Smooth muscle cell (in vitro differentiated cells): ENCODE results near the gene DIPK1A. TPM values are rescaled to one million over a fixed set of nuclear protein-coding genes. Genes with fewer than 3 reads are reported as not detected.

Experiments used
- DNase-seq: peaks from one replicate; lab custom pipeline; 2025; ENCODE audit not compliant: unreplicated experiment; lab: John Stamatoyannopoulos, UW
- H2AFZ ChIP-seq: fragments of 200-600 bp; sonication (generic); 2 replicates; pipeline ENCODE4 v1.6.0; 2016; ENCODE audit warnings: antibody characterized with exemption, low read depth, mild to moderate bottlenecking
- H3F3A ChIP-seq: fragments of 200-600 bp; sonication (generic); 2 replicates; pipeline ENCODE4 v1.6.0; 2017; ENCODE audit warnings: antibody characterized with exemption, low read depth
- H3K27ac ChIP-seq: fragments of 200-600 bp; sonication (generic); 2 replicates; pipeline ENCODE4 v1.5.1; 2016; ENCODE audit warnings: low read depth, mild to moderate bottlenecking
- H3K27me3 ChIP-seq: fragments of 200-600 bp; sonication (generic); 2 replicates; pipeline ENCODE4 v1.6.1; 2016; ENCODE audit warnings: low read depth, mild to moderate bottlenecking
- H3K36me3 ChIP-seq: fragments of 200-600 bp; sonication (generic); 2 replicates; pipeline ENCODE4 v1.5.1; 2016; ENCODE audit warnings: low read depth
- H3K4me1 ChIP-seq: fragments of 200-600 bp; sonication (generic); 2 replicates; pipeline ENCODE4 v1.5.1; 2016; ENCODE audit warnings: low read depth
- H3K4me2 ChIP-seq: fragments of 200-600 bp; sonication (generic); 2 replicates; pipeline ENCODE4 v1.6.0; 2016; ENCODE audit warnings: mild to moderate bottlenecking
- H3K4me3 ChIP-seq: fragments of 200-600 bp; sonication (generic); 2 replicates; pipeline ENCODE4 v1.5.1; 2016; ENCODE audit warnings: mild to moderate bottlenecking
- H3K79me2 ChIP-seq: fragments of 200-600 bp; sonication (generic); 2 replicates; pipeline ENCODE4 v1.6.0; 2016; ENCODE audit warnings: low read depth, mild to moderate bottlenecking
- H3K9ac ChIP-seq: fragments of 200-600 bp; sonication (generic); 2 replicates; pipeline ENCODE4 v1.6.0; 2016; ENCODE audit warnings: low read depth
- H3K9me3 ChIP-seq: fragments of 200-600 bp; sonication (generic); replicated peaks from 2 replicates; pipeline ENCODE4 v1.5.1; 2016; ENCODE audit warnings: low read depth
- H4K20me1 ChIP-seq: fragments of 200-600 bp; sonication (generic); 2 replicates; pipeline ENCODE4 v1.6.0; 2016; ENCODE audit warnings: low read depth
- WGBS: methylation state at CpG from one replicate; pipeline ENCODE4 v1.1.7; 2016; ENCODE audit warnings: low lambda C conversion rate; 5-methylcytosine and 5-hydroxymethylcytosine counted together
- polyA plus RNA-seq: library from polyadenylated mRNA; unstranded; fragments of >200 nt; fragmentation: Nextera tagmentation; extraction: Ambion mirVana; gene quantifications from 2 replicates; pipeline ENCODE4 v1.2.1, GENCODE V29; 2016
- total RNA-seq: library from RNA; depleted of rRNA; stranded (reverse); fragments of >200 nt; gene quantifications from 2 replicates; pipeline ENCODE4 v1.2.3, GENCODE V29; 2014
- TF ChIP-seq, protein P1 (sequence below): fragments of 200-600 bp; sonication (generic); IDR thresholded peaks from 2 replicates; pipeline ENCODE4 v1.5.1; 2017; ENCODE audit warnings: borderline replicate concordance, mild to moderate bottlenecking, antibody characterized with exemption; ENCODE audit not compliant: insufficient read depth, poor library complexity, severe bottlenecking

The DIPK1A gene
- total and polyA plus RNA-seq, 2 experiments from 2014 or later: 7.3 to 8.3 TPM

DNA sequence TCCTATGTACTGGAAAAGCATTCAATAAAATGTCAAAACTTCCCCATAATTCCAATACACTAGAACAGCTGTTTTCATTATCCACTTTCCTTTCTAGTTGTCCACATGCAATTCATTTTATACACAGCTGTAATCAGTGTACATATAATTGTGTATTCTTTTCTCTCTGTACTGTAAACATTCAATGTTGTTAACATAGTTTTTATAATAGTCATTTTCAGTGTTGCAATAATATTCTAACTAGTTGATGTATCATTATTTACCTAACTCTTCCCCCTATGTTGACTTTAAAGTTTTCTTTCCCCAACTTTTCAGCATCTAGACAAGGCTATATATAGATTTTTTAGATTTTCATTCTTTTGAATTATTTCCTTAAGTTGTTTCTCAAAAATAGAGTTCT lies 44.4 kb downstream of the DIPK1A start:
- no peaks in the 10 kb centered on the region for H3K36me3 ChIP-seq
- H2AFZ ChIP-seq: no peak overlapping the region
- DNase-seq: no peak
- H3K9ac ChIP-seq: no peak overlapping the region
- peak overlapping the region; percentile 0 for H3K4me2 ChIP-seq
- no peaks in the 10 kb centered on the region for H4K20me1 ChIP-seq
- no peaks in the 10 kb centered on the region for H3K79me2 ChIP-seq
- H3K4me1 ChIP-seq: no peaks in the 10 kb centered on the region
- no peak overlapping the region for H3K4me3 ChIP-seq
- TF ChIP-seq, protein P1, sequence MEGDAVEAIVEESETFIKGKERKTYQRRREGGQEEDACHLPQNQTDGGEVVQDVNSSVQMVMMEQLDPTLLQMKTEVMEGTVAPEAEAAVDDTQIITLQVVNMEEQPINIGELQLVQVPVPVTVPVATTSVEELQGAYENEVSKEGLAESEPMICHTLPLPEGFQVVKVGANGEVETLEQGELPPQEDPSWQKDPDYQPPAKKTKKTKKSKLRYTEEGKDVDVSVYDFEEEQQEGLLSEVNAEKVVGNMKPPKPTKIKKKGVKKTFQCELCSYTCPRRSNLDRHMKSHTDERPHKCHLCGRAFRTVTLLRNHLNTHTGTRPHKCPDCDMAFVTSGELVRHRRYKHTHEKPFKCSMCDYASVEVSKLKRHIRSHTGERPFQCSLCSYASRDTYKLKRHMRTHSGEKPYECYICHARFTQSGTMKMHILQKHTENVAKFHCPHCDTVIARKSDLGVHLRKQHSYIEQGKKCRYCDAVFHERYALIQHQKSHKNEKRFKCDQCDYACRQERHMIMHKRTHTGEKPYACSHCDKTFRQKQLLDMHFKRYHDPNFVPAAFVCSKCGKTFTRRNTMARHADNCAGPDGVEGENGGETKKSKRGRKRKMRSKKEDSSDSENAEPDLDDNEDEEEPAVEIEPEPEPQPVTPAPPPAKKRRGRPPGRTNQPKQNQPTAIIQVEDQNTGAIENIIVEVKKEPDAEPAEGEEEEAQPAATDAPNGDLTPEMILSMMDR: no peak
- no peak overlapping the region for H3K27ac ChIP-seq
- no peaks in the 10 kb centered on the region for H3K9me3 ChIP-seq
- no peaks in the 10 kb centered on the region for H3F3A ChIP-seq
- H3K27me3 ChIP-seq: no peaks in the 10 kb centered on the region

DNA sequence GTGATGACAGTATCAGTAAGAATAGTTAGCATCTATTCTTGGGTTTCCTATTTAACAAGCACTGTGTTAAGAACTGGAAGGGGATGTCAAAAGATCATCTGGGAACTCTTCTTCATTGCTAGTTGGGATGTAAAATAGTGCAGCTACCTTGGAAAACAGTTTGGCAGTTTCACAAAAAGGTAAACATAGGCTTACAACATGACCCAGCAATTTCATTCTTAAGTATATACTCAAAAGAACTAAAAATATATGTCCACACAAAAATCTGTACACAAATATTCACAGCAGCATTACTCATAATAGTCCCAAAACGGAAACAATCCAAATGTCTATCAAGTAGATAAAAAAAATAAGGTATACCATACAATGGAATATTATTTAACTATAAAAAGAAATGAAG lies 45.7 kb downstream of the DIPK1A start:
- no peaks in the 10 kb centered on the region for H3K9me3 ChIP-seq
- DNase-seq: no peak
- no peak overlapping the region for H3K4me3 ChIP-seq
- no peak overlapping the region for H2AFZ ChIP-seq
- no peak overlapping the region for H3K9ac ChIP-seq
- H3K79me2 ChIP-seq: no peaks in the 10 kb centered on the region
- no peaks in the 10 kb centered on the region for H3K27me3 ChIP-seq
- H3K4me1 ChIP-seq: no peaks in the 10 kb centered on the region
- 36% methylated on average over 1 of the region's 1 CpG for WGBS
- H3K4me2 ChIP-seq: no peak overlapping the region
- no peaks in the 10 kb centered on the region for H3F3A ChIP-seq
- no peaks in the 10 kb centered on the region for H3K36me3 ChIP-seq
- no peak overlapping the region for H3K27ac ChIP-seq
- TF ChIP-seq, protein P1: no peak
- no peaks in the 10 kb centered on the region for H4K20me1 ChIP-seq

DNA sequence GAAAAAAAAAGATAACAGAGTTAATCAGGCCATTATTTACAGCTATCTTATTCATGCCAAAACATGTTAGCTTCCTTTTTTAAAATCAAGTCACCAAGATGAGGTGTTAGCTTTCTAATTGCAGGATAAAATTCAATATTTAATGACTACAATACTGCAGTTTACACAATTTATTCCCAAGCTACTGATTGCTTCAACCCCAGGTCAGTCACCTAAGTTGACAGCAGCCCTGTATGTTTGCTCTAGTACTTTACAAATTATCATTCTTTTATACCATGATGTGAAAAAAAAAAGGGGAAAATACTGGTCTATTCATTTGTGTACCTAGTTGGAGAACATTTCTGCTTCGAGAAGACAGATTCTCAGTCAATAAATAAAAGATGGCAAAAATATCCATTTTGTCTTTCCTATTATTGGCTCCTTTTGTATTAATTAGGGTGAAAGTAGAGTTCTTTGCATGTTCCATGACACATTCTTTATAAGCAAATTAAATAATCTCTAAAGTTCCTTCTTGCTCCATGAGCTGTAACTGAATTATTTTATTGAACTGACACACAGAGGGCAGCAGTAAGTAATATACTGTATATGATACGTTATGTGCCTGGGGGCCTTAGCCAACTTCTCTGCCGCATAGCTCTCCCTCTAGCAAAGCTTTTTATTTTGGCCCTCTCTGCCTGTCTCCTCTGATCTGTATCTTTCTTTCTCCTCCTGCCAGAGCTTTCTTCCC lies 48.0 kb downstream of the DIPK1A start:
- H4K20me1 ChIP-seq: no peaks in the 10 kb centered on the region
- H3K27me3 ChIP-seq: no peaks in the 10 kb centered on the region
- H3F3A ChIP-seq: no peaks in the 10 kb centered on the region
- no peaks in the 10 kb centered on the region for H3K79me2 ChIP-seq
- H3K27ac ChIP-seq: no peak overlapping the region
- WGBS: 94% methylated on average over 3 of the region's 3 CpGs
- H3K4me3 ChIP-seq: no peak overlapping the region
- no peak for DNase-seq
- no peak overlapping the region for H2AFZ ChIP-seq
- H3K36me3 ChIP-seq: no peaks in the 10 kb centered on the region
- H3K4me1 ChIP-seq: no peaks in the 10 kb centered on the region
- H3K9ac ChIP-seq: no peak overlapping the region
- TF ChIP-seq, protein P1: no peak
- H3K9me3 ChIP-seq: no peaks in the 10 kb centered on the region
- H3K4me2 ChIP-seq: no peak overlapping the region

DNA sequence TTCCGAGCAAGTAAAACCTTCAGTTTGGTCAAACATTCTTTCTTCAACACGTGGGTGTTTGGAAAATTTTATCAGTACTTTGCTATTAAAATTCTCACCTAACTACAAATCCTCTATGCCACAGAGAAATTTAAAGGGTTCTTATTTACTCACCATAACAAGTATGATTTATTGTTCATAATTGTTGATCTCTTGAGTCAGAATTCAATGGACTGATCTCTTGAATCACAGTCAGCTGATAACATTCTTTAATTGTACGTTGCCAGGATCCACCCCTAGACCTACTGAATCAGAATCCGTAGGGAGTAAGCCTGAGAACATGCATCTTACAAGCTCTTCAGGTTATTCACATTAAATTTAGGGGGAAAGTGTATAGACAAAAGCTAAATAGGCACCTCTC lies 51.2 kb downstream of the DIPK1A start:
- H3K27ac ChIP-seq: no peak overlapping the region
- H3K4me3 ChIP-seq: no peak overlapping the region
- WGBS: 86% methylated on average over 4 of the region's 4 CpGs
- TF ChIP-seq, protein P1: no peak
- H3K9me3 ChIP-seq: no peaks in the 10 kb centered on the region
- H4K20me1 ChIP-seq: no peaks in the 10 kb centered on the region
- no peaks in the 10 kb centered on the region for H3K4me1 ChIP-seq
- no peak overlapping the region for H3K9ac ChIP-seq
- H3K36me3 ChIP-seq: no peaks in the 10 kb centered on the region
- H3K27me3 ChIP-seq: no peaks in the 10 kb centered on the region
- H2AFZ ChIP-seq: no peak overlapping the region
- H3F3A ChIP-seq: no peaks in the 10 kb centered on the region
- no peak overlapping the region for H3K4me2 ChIP-seq
- no peaks in the 10 kb centered on the region for H3K79me2 ChIP-seq
- no peak for DNase-seq
